HepG2 (cell line): ENCODE results near the gene LIN7A. TPM values are rescaled to one million over a fixed set of nuclear protein-coding genes. Genes with fewer than 3 reads are reported as not detected.

Experiments
- ATRX ChIP-seq: sonication (generic); formaldehyde crosslinking; IDR thresholded peaks from 2 replicates; pipeline ENCODE4 v1.4.0; 2020; ENCODE audit warnings: missing genetic modification reagents, borderline replicate concordance
- CHD2 ChIP-seq: IDR thresholded peaks from 2 replicates; pipeline ENCODE4 v1.6.1; 2011; ENCODE audit warnings: low read depth, low read length, improper control_type of control experiment
- NPAS2 ChIP-seq: sonication (generic); formaldehyde crosslinking; IDR thresholded peaks from 2 replicates; pipeline ENCODE4 v1.8.0; 2022; ENCODE audit warnings: mild to moderate bottlenecking, missing genetic modification reagents, borderline replicate concordance
- PHF5A ChIP-seq: IDR thresholded peaks from one replicate; pipeline ENCODE4 v1.6.1; 2018; ENCODE audit warnings: low read depth, missing genetic modification reagents; ENCODE audit not compliant: unreplicated experiment
- SIX4 ChIP-seq: sonication (generic); formaldehyde crosslinking; IDR thresholded peaks from 2 replicates; pipeline ENCODE4 v1.4.0; 2020; ENCODE audit warnings: missing genetic modification reagents
- ZBTB7B ChIP-seq: sonication (generic); formaldehyde crosslinking; IDR thresholded peaks from 2 replicates; pipeline ENCODE4 v1.4.0; 2020; ENCODE audit warnings: missing genetic modification reagents
- ZNF225 ChIP-seq: sonication (generic); formaldehyde crosslinking; IDR thresholded peaks from 2 replicates; pipeline ENCODE4 v1.4.0; 2020; ENCODE audit warnings: mild to moderate bottlenecking, missing genetic modification reagents
- ZSCAN29 ChIP-seq: sonication (generic); formaldehyde crosslinking; conservative IDR thresholded peaks from 2 replicates; pipeline ENCODE4 v1.4.0; 2020; ENCODE audit warnings: mild to moderate bottlenecking, missing genetic modification reagents
- polyA plus RNA-seq, 8 experiments: library from polyadenylated mRNA; depleted of rRNA in 3 of 8; stranded (reverse) in 7 of 8; unstranded in 1 of 8; fragments of >200 nt; fragmentation: Illumina TruSeq in 4 of 8; extraction: Trizol in 4 of 8; gene quantifications; 2 replicates each; pipeline versions ENCODE4 v1.2.1 to v1.2.3, GENCODE V29; 2011 to 2016; ENCODE audit warnings: low read depth in 4 of 8, missing spikeins in 1 of 8, mixed read lengths in 1 of 8; ENCODE audit not compliant: insufficient read depth in 1 of 8
- total RNA-seq, 5 experiments: library from RNA; depleted of rRNA; stranded (reverse); fragments of >200 nt; fragmentation: Illumina TruSeq; extraction: Trizol; gene quantifications; 2 replicates each; pipeline ENCODE4 v1.2.3, GENCODE V29; 2016; ENCODE audit warnings: low read depth in 1 of 5
- TF ChIP-seq, protein P1 (sequence below): sonication (generic); formaldehyde crosslinking; IDR thresholded peaks from 2 replicates; pipeline ENCODE4 v1.5.1; 2020; ENCODE audit warnings: missing genetic modification reagents, mild to moderate bottlenecking, borderline replicate concordance
- TF ChIP-seq, protein P2 (sequence below): sonication (generic); formaldehyde crosslinking; IDR thresholded peaks from 2 replicates; pipeline ENCODE4 v1.8.1; 2023; ENCODE audit warnings: mild to moderate bottlenecking, missing genetic modification reagents, borderline replicate concordance
- TF ChIP-seq, protein P3 (sequence below): sonication (generic); formaldehyde crosslinking; IDR thresholded peaks from 2 replicates; pipeline ENCODE4 v1.8.0; 2022; ENCODE audit warnings: mild to moderate bottlenecking, missing genetic modification reagents, moderate library complexity
- TF ChIP-seq, protein P4 (sequence below): IDR thresholded peaks from 2 replicates; pipeline ENCODE4 v1.6.1; 2018; ENCODE audit warnings: missing genetic modification reagents
- TF ChIP-seq, protein P5 (sequence below): sonication (generic); formaldehyde crosslinking; IDR thresholded peaks from 2 replicates; pipeline ENCODE4 v1.4.0; 2020; ENCODE audit warnings: mild to moderate bottlenecking, missing genetic modification reagents
- TF ChIP-seq, protein P6 (sequence below): sonication (generic); formaldehyde crosslinking; IDR thresholded peaks from 2 replicates; pipeline ENCODE4 v1.5.0; 2020; ENCODE audit warnings: mild to moderate bottlenecking, missing genetic modification reagents
- TF ChIP-seq, protein P7 (sequence below): sonication (generic); formaldehyde crosslinking; IDR thresholded peaks from 2 replicates; pipeline ENCODE4 v1.4.0; 2020; ENCODE audit warnings: mild to moderate bottlenecking, missing genetic modification reagents, borderline replicate concordance
- TF ChIP-seq, protein P8 (sequence below): IDR thresholded peaks from 2 replicates; pipeline ENCODE4 v1.6.1; 2012; ENCODE audit warnings: low read depth, low read length, improper control_type of control experiment

Gene LIN7A
- total and polyA plus RNA-seq, 2 of the 13 experiments (the other 11 are each of a cell fraction or from before 2014, with no cell fraction given) = 18.5 to 19.2 TPM

DNA sequence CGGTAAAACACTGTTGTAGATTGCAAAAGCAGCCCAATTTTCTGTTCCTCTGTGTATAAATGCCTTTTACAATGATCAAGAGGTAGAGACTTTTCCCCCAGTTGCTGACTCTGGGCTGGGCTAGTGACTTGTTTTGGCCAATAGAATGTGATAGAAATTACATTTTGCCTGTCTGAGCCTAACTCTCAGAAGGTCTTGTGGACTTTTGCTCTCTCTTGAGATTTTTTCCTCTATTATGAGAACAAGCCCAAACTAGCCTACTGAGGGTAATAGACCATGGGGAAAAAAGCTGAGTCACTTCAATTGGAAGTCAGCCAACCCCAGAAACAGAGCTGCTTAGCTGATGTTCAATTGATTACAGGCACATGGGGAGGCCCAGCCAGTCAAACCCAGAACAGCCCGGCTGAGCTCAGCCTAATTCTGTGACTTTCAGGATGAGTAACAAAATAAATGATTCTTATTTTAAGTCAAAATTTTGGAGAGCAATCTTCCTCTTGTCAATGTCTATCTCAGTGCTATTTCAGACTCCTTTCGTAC is 159.7 kb downstream of the LIN7A start (continued):
- TF ChIP-seq, protein P1, sequence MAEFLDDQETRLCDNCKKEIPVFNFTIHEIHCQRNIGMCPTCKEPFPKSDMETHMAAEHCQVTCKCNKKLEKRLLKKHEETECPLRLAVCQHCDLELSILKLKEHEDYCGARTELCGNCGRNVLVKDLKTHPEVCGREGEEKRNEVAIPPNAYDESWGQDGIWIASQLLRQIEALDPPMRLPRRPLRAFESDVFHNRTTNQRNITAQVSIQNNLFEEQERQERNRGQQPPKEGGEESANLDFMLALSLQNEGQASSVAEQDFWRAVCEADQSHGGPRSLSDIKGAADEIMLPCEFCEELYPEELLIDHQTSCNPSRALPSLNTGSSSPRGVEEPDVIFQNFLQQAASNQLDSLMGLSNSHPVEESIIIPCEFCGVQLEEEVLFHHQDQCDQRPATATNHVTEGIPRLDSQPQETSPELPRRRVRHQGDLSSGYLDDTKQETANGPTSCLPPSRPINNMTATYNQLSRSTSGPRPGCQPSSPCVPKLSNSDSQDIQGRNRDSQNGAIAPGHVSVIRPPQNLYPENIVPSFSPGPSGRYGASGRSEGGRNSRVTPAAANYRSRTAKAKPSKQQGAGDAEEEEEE (CRISPR knock-in tag) = no peak
- TF ChIP-seq, protein P2, sequence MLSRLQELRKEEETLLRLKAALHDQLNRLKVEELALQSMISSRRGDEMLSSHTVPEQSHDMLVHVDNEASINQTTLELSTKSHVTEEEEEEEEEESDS (CRISPR knock-in tag) = no peak
- TF ChIP-seq CHD2 (no peak), SIX4 (CRISPR knock-in tag) (no peak), ATRX (no peak), ZBTB7B (CRISPR knock-in tag) (no peak), ZSCAN29 (CRISPR knock-in tag) (no peak), ZNF225 (no peak), NPAS2 (no peak), PHF5A (CRISPR knock-in tag) (no peak)
- TF ChIP-seq, protein P3, sequence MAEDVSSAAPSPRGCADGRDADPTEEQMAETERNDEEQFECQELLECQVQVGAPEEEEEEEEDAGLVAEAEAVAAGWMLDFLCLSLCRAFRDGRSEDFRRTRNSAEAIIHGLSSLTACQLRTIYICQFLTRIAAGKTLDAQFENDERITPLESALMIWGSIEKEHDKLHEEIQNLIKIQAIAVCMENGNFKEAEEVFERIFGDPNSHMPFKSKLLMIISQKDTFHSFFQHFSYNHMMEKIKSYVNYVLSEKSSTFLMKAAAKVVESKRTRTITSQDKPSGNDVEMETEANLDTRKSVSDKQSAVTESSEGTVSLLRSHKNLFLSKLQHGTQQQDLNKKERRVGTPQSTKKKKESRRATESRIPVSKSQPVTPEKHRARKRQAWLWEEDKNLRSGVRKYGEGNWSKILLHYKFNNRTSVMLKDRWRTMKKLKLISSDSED (CRISPR knock-in tag) = no peak
- TF ChIP-seq, protein P4, sequence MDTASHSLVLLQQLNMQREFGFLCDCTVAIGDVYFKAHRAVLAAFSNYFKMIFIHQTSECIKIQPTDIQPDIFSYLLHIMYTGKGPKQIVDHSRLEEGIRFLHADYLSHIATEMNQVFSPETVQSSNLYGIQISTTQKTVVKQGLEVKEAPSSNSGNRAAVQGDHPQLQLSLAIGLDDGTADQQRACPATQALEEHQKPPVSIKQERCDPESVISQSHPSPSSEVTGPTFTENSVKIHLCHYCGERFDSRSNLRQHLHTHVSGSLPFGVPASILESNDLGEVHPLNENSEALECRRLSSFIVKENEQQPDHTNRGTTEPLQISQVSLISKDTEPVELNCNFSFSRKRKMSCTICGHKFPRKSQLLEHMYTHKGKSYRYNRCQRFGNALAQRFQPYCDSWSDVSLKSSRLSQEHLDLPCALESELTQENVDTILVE (CRISPR knock-in tag) = no peak
- TF ChIP-seq, protein P5, sequence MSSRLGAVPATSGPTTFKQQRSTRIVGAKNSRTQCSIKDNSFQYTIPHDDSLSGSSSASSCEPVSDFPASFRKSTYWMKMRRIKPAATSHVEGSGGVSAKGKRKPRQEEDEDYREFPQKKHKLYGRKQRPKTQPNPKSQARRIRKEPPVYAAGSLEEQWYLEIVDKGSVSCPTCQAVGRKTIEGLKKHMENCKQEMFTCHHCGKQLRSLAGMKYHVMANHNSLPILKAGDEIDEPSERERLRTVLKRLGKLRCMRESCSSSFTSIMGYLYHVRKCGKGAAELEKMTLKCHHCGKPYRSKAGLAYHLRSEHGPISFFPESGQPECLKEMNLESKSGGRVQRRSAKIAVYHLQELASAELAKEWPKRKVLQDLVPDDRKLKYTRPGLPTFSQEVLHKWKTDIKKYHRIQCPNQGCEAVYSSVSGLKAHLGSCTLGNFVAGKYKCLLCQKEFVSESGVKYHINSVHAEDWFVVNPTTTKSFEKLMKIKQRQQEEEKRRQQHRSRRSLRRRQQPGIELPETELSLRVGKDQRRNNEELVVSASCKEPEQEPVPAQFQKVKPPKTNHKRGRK (CRISPR knock-in tag) = no peak
- TF ChIP-seq, protein P6, sequence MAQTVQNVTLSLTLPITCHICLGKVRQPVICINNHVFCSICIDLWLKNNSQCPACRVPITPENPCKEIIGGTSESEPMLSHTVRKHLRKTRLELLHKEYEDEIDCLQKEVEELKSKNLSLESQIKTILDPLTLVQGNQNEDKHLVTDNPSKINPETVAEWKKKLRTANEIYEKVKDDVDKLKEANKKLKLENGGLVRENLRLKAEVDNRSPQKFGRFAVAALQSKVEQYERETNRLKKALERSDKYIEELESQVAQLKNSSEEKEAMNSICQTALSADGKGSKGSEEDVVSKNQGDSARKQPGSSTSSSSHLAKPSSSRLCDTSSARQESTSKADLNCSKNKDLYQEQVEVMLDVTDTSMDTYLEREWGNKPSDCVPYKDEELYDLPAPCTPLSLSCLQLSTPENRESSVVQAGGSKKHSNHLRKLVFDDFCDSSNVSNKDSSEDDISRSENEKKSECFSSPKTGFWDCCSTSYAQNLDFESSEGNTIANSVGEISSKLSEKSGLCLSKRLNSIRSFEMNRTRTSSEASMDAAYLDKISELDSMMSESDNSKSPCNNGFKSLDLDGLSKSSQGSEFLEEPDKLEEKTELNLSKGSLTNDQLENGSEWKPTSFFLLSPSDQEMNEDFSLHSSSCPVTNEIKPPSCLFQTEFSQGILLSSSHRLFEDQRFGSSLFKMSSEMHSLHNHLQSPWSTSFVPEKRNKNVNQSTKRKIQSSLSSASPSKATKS = no peak
- TF ChIP-seq, protein P7, sequence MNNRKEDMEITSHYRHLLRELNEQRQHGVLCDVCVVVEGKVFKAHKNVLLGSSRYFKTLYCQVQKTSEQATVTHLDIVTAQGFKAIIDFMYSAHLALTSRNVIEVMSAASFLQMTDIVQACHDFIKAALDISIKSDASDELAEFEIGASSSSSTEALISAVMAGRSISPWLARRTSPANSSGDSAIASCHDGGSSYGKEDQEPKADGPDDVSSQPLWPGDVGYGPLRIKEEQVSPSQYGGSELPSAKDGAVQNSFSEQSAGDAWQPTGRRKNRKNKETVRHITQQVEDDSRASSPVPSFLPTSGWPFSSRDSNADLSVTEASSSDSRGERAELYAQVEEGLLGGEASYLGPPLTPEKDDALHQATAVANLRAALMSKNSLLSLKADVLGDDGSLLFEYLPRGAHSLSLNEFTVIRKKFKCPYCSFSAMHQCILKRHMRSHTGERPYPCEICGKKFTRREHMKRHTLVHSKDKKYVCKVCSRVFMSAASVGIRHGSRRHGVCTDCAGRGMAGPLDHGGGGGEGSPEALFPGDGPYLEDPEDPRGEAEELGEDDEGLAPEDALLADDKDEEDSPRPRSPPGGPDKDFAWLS (CRISPR knock-in tag) = no peak
- TF ChIP-seq, protein P8, sequence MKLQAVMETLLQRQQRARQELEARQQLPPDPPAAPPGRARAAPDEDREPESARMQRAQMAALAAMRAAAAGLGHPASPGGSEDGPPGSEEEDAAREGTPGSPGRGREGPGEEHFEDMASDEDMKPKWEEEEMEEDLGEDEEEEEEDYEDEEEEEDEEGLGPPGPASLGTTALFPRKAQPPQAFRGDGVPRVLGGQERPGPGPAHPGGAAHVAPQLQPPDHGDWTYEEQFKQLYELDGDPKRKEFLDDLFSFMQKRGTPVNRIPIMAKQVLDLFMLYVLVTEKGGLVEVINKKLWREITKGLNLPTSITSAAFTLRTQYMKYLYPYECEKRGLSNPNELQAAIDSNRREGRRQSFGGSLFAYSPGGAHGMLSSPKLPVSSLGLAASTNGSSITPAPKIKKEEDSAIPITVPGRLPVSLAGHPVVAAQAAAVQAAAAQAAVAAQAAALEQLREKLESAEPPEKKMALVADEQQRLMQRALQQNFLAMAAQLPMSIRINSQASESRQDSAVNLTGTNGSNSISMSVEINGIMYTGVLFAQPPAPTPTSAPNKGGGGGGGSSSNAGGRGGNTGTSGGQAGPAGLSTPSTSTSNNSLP = 0 out of 2 replicates have a peak, but pooled peaks have one; percentile 25
